B cell (primary cell): Measurements from ENCODE around the gene FANCD2. TPM values are rescaled to one million over a fixed set of nuclear protein-coding genes. Genes with fewer than 3 reads are reported as not detected.

Experiments used
- ATAC-seq: fragments of 200-7000 bp; cut with Tn5 transposase; one replicate; pipeline ENCODE4 v1.10.0; 2021; ENCODE audit warnings: low read depth, mild to moderate bottlenecking, moderate number of reproducible peaks, moderate library complexity
- CTCF ChIA-PET: fragments of 350-600 bp; sonication (Branson Sonifier 250); formaldehyde crosslinking; loops from one replicate; lab custom pipeline; 2021; ENCODE audit warnings: antibody characterized with exemption, inconsistent platforms; lab: Charles Lee
- POLR2A ChIA-PET: fragments of 350-600 bp; sonication (Branson Sonifier 250); formaldehyde crosslinking; loops from one replicate; lab custom pipeline; 2021; ENCODE audit warnings: antibody characterized with exemption; lab: Charles Lee
- DNase-seq: peaks from one replicate; pipeline ENCODE4 v3.0.0; 2013
- H2AFZ ChIP-seq: 2 replicates; pipeline ENCODE4 v1.6.1; 2012; ENCODE audit warnings: mild to moderate bottlenecking, low read depth, low read length; ENCODE audit not compliant: insufficient read depth, poor library complexity, severe bottlenecking
- H3K27ac ChIP-seq, 2 donors: 1 replicate in 1 of 2; 2 replicates in 1 of 2; pipeline ENCODE4 v1.5.1; 2012 to 2013; ENCODE audit warnings: low read length in 2 of 2, mild to moderate bottlenecking in 2 of 2, moderate library complexity in 1 of 2
- H3K27me3 ChIP-seq, 4 experiments: fragments of 200-600 bp in 1 of 4; sonication (generic) in 1 of 4; replicated peaks in 1 of 4; 1 replicate in 2 of 4; 2 replicates in 2 of 4; pipeline versions ENCODE4 v1.6.1 to v1.7.0; 2013 to 2016; ENCODE audit warnings: low read length in 3 of 4, mild to moderate bottlenecking in 2 of 4, mixed read lengths in 1 of 4, moderate library complexity in 1 of 4; ENCODE audit not compliant: insufficient read depth in 4 of 4, control insufficient read depth in 3 of 4; ENCODE audit errors: control extremely low read depth in 1 of 4
- H3K36me3 ChIP-seq, 2 experiments: replicated peaks in 1 of 2; 1 replicate in 1 of 2; 2 replicates in 1 of 2; pipeline versions ENCODE4 v1.6.1 to v1.7.1; 2013; ENCODE audit warnings: low read length in 1 of 2; ENCODE audit not compliant: insufficient read depth in 2 of 2, control insufficient read depth in 1 of 2; ENCODE audit errors: control extremely low read depth in 1 of 2, extremely low read depth in 1 of 2
- H3K4me1 ChIP-seq, 2 donors: fragments of 200-600 bp in 1 of 2; sonication (generic) in 1 of 2; 1 replicate in 1 of 2; 2 replicates in 1 of 2; pipeline versions ENCODE4 v1.5.1 to v1.6.1; 2013 to 2017; ENCODE audit warnings: low read length in 2 of 2; ENCODE audit not compliant: control insufficient read depth in 2 of 2, insufficient read depth in 2 of 2
- H3K4me2 ChIP-seq: replicated peaks from 2 replicates; pipeline ENCODE3; 2012; ENCODE audit warnings: mild to moderate bottlenecking, low read depth, low read length; ENCODE audit not compliant: poor library complexity, severe bottlenecking
- H3K4me3 ChIP-seq, 5 experiments: fragments of 200-600 bp in 1 of 5; sonication (generic) in 1 of 5; 1 replicate in 3 of 5; 2 replicates in 2 of 5; pipeline versions ENCODE4 v1.5.1 to v1.7.0; 2011 to 2016; ENCODE audit warnings: low read length in 4 of 5, mild to moderate bottlenecking in 4 of 5, low read depth in 2 of 5, control low read depth in 1 of 5, moderate library complexity in 1 of 5; ENCODE audit not compliant: insufficient read depth in 1 of 5; ENCODE audit errors: control extremely low read depth in 1 of 5, extremely low read depth in 1 of 5
- H3K79me2 ChIP-seq: fragments of 200-600 bp; sonication (generic); one replicate; pipeline ENCODE4 v1.6.0; 2016; ENCODE audit warnings: low read length; ENCODE audit not compliant: control insufficient read depth, insufficient read depth
- H3K9ac ChIP-seq: fragments of 200-600 bp; sonication (generic); 2 replicates; pipeline ENCODE4 v1.6.1; 2017; ENCODE audit warnings: mild to moderate bottlenecking, low read length, moderate library complexity
- H3K9me3 ChIP-seq, 3 donors: one replicate each; pipeline versions ENCODE4 v1.6.1 to v1.7.1; 2013; ENCODE audit warnings: low read length in 2 of 3; ENCODE audit not compliant: control insufficient read depth in 2 of 3, insufficient read depth in 1 of 3; ENCODE audit errors: control extremely low read depth in 1 of 3
- H4K20me1 ChIP-seq: 2 replicates; pipeline ENCODE4 v1.6.0; 2012; ENCODE audit warnings: mild to moderate bottlenecking, low read length; ENCODE audit not compliant: insufficient read depth, control insufficient read depth, poor library complexity, severe bottlenecking
- H3K27ac Mint-ChIP-seq: one replicate; pipeline ENCODE4 v1.8.0; 2021; ENCODE audit warnings: mixed read lengths
- H3K27me3 Mint-ChIP-seq: one replicate; pipeline ENCODE4 v1.8.0; 2021; ENCODE audit warnings: mixed read lengths
- H3K4me1 Mint-ChIP-seq: one replicate; pipeline ENCODE4 v1.8.0; 2021; ENCODE audit warnings: mixed read lengths
- H3K4me3 Mint-ChIP-seq: one replicate; pipeline ENCODE4 v1.8.0; 2021; ENCODE audit warnings: mixed read lengths
- H3K9me3 Mint-ChIP-seq: one replicate; pipeline ENCODE4 v1.8.0; 2022; ENCODE audit warnings: mixed read lengths; ENCODE audit not compliant: insufficient read depth
- EZH2 ChIP-seq: IDR thresholded peaks from 2 replicates; pipeline ENCODE4 v1.6.1; 2012; ENCODE audit warnings: borderline replicate concordance, low read depth, mild to moderate bottlenecking, moderate library complexity, low read length; ENCODE audit not compliant: insufficient read depth, poor library complexity, severe bottlenecking
- WGBS: methylation state at CpG from one replicate; pipeline ENCODE4 v1.1.5; 2013; ENCODE audit warnings: missing lambda C conversion rate; ENCODE audit not compliant: insufficient coverage; 5-methylcytosine and 5-hydroxymethylcytosine counted together
- intact Hi-C: fragments of 100-400 bp; cut with micrococcal nuclease; formaldehyde crosslinking; loops from one replicate; pipeline ENCODE4 v1.10.0; 2022
- polyA plus RNA-seq: library from polyadenylated mRNA; depleted of rRNA; stranded (reverse); fragments of >200 nt; gene quantifications from 2 replicates; pipeline ENCODE4 v1.2.3, GENCODE V29; 2012
- total RNA-seq, 2 donors: library from RNA; stranded (reverse); fragments of 120-200 nt in 1 of 2; gene quantifications; 1 replicate in 1 of 2; 2 replicates in 1 of 2; pipeline versions ENCODE4 v1.2.3 to v1.2.4, GENCODE V29; 2013 to 2022
- TF ChIP-seq, protein P1 (sequence below): fragments of 200-600 bp; IDR thresholded peaks from one replicate; pipeline ENCODE4 v1.8.0; 2022; ENCODE audit warnings: antibody characterized with exemption, mild to moderate bottlenecking

The FANCD2 gene
- total and polyA plus RNA-seq, 2 donors (not counting 1 experiment from before 2014, with no cell fraction given): 31.7 to 65.8 TPM

DNA sequence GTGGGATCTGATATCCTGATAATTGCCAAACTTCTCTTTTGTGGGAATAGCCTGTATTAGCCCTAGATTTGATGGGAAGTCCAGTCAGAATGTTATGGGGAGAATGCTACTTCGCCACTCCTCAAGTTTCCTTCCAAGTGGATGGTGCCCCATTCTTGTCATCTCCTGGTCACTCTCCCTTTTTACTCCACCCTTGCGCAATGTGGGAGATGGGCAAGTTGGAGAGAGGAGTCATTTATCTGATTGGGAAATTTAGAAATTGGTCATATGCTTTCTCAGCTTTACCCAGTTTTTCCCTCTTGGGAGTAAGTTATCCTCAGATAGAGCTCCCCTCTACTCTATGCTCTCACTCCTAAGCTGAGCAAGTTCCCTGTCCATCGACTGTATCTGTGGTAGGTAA lies 67.4 kb downstream of the FANCD2 start:
- ChIA-PET CTCF (no interaction called here), POLR2A (no interaction called here)
- H3K4me1 Mint-ChIP-seq: no peaks in the 10 kb centered on the region
- no peaks in the 10 kb centered on the region for H3K79me2 ChIP-seq
- no peak for TF ChIP-seq EZH2
- TF ChIP-seq, protein P1, sequence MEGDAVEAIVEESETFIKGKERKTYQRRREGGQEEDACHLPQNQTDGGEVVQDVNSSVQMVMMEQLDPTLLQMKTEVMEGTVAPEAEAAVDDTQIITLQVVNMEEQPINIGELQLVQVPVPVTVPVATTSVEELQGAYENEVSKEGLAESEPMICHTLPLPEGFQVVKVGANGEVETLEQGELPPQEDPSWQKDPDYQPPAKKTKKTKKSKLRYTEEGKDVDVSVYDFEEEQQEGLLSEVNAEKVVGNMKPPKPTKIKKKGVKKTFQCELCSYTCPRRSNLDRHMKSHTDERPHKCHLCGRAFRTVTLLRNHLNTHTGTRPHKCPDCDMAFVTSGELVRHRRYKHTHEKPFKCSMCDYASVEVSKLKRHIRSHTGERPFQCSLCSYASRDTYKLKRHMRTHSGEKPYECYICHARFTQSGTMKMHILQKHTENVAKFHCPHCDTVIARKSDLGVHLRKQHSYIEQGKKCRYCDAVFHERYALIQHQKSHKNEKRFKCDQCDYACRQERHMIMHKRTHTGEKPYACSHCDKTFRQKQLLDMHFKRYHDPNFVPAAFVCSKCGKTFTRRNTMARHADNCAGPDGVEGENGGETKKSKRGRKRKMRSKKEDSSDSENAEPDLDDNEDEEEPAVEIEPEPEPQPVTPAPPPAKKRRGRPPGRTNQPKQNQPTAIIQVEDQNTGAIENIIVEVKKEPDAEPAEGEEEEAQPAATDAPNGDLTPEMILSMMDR: no peak
- H2AFZ ChIP-seq: no peak overlapping the region
- H3K27ac ChIP-seq: no peak overlapping the region
- ATAC-seq (no peak), DNase-seq (no peak)
- no peaks in the 10 kb centered on the region for H3K9me3 Mint-ChIP-seq
- H3K27me3 ChIP-seq: no peaks in the 10 kb centered on the region
- no peaks in the 10 kb centered on the region for H4K20me1 ChIP-seq
- H3K4me3 Mint-ChIP-seq: no peak overlapping the region
- no peak overlapping the region for H3K9ac ChIP-seq
- no peak overlapping the region for H3K27ac Mint-ChIP-seq
- H3K4me3 ChIP-seq: no peak overlapping the region
- intact Hi-C loops: no loop called here
- no peak overlapping the region for H3K4me2 ChIP-seq
- H3K4me1 ChIP-seq: peaks cover 0 to 12% of the 10 kb centered on the region in 2 donors
- no peaks in the 10 kb centered on the region for H3K9me3 ChIP-seq
- H3K36me3 ChIP-seq: peaks cover 0 to 45% of the 10 kb centered on the region in 2 experiments
- no CpG with 5 or more reads among the region's 3 CpGs for WGBS
- no peaks in the 10 kb centered on the region for H3K27me3 Mint-ChIP-seq

DNA sequence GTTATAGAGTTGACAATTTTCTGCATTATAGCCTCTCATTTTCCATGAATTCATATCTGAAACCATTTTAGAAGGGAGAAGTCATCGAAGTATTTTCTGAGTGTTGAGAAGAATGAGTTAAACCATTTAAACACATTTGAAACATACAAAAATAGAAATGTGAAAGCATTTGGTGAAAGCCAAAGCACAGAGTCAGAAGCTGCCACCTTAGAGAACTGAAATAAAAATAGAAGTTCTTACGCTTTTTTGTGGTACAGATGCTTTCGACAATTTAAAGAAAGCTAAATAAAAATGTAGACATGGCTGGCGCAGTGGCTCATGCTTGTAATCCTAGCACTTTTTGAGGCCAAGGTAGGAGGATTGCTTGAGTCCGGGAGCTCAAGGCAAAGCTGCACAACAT lies 72.8 kb downstream of the FANCD2 start:
- DNase-seq (no peak), ATAC-seq (no peak)
- intact Hi-C loops: loop anchor here (5.0 kb wide), 1 partner anchor 33 kb away; no protein-coding TSS in a partner anchor
- Mint-ChIP-seq H3K27ac (no peak overlapping the region), H3K9me3 (no peaks in the 10 kb centered on the region), H3K27me3 (no peaks in the 10 kb centered on the region), H3K4me3 (no peak overlapping the region), H3K4me1 (no peaks in the 10 kb centered on the region)
- Histone ChIP-seq H3K9ac (no peak overlapping the region), H3K9me3 (no peaks in the 10 kb centered on the region), H3K27me3 (no peaks in the 10 kb centered on the region), H3K36me3 (peaks cover 4 to 21% of the 10 kb centered on the region in 2 experiments), H3K27ac (no peak overlapping the region), H2AFZ (no peak overlapping the region), H3K4me2 (no peak overlapping the region), H3K79me2 (no peaks in the 10 kb centered on the region), H3K4me3 (no peak overlapping the region), H4K20me1 (no peaks in the 10 kb centered on the region), H3K4me1 (peaks cover 0 to 12% of the 10 kb centered on the region in 2 donors)
- 100% methylated on average over 1 of the region's 5 CpGs for WGBS
- TF ChIP-seq, protein P1: no peak
- TF ChIP-seq EZH2: no peak
- ChIA-PET CTCF (no interaction called here), POLR2A (no interaction called here)
